NCI-H69 (cell line): Measurements from ENCODE around the gene FOXO6.

ENCODE experiments used
- DNase-seq: peaks from one replicate; lab custom pipeline; 2025; lab: John Stamatoyannopoulos, UW

Gene FOXO6

DNA sequence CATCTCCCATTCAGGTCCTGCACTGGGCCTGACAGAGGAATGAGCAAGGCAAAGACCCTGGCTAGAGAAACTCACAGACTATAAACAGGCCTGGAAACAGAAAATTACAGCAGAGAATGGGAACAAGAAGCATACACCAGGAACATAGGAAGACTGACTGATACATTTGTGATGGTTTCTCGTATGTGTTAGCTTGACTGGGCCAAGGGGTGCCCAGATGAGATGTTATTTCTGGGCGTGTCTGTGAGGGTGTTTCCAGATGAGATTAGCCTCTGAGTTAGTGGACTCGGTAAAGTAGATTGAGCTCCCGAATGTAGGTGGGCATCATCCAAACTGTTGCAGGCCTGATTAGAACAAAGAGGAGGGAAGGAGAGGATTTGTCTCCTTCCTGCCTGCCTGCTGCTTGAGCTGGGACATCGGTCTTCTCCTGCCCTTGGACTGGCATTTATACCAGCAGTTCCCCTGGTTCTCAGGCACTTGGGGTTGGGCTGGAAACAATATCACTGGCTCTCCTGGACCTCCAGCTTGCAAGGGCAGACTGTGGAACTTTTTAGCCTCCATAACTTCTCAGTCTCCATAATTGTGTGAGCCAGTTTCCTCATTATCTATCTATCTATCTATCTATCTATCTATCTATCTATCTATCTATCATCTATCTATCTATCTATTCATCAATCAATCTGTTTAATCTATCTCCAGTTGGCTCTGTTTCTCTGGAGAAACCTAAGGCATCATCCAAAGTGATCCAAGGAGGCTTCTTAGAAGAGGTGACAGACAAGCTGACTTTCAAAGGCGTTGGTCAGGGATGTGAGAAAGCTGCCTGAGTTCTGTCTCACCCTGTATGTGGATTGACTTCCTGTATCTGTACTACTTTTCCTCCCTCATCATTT lies 9.7 kb upstream of the FOXO6 start:
- no peak for DNase-seq

DNA sequence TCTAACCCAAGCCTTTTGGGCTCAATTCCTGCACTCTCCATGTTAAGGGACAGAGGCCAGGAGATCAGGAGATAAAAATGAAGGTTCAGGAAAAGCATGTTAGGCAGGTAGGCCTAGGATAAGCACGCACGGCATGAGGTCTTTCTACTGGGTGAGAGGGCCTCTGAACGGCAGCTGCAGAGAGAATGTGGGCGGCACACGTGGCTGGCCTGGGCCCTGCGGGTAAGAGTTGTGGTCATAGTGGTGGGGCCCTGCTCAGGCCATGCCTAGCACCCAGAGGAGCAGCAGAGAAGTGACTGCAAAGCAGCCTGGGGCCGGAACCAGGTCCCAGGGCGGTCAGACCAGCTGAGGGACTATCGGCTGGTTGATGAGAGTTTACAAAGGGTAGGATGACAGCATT lies 7.5 kb upstream of the FOXO6 start:
- no peak for DNase-seq

DNA sequence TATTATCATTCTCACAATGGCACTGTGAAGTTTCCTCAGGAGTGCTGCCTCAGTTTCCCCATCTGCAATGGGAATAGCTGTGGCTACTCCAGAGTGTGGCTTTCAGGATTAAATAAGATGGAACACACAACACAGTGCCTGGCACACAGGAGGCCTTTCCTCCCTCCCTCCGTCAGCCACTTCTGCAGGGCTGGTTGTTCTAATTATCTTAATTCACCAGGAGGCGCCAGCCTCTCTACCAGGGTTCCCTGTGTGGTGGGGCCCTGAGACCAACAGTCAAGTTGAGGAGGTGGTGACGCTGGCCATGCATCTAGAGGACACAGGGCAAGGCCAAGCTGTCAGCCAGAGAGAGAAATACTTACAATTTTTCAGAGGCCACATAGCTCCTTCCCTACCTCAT lies 6.3 kb upstream of the FOXO6 start:
- DNase-seq = no peak

DNA sequence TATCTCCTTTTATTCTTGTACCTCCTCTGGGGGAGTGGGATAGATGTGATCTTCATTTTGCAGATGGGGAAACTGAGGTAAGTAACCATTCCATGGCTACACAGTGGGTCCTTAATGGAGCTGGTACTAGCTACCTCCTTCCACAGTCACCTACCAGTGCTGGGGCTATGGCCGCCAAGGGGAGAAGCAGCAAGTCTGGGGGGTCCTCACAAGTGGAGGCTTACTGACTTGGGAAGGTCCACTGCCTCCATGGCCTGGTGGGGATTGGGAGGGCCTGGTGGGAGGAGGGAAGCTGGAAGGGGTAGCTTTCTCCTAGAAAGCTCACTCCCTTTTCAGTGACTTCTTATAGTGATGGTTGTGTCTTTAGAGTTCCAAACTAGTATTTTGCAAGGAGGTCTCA lies 5.9 kb upstream of the FOXO6 start:
- DNase-seq = no peak

DNA sequence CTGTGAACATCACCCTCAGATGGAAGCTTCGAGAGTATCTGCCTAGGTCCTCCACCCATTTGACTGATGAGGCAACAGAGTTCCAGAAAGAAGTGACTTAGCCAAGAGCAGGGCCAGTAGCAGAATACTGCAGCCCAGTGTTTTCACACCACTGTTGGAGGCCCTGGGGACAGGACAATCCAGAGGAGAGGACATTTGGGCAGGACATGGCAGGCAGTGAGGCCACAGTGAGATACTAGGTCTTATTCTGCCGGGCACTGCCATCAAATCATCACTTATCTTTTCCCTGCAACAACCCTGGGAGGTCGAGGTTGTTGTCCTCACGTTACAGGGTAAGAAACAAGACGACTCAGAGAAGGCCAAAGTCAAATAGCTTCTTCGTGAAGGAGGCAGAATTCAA lies 5.5 kb upstream of the FOXO6 start:
- DNase-seq = no peak

DNA sequence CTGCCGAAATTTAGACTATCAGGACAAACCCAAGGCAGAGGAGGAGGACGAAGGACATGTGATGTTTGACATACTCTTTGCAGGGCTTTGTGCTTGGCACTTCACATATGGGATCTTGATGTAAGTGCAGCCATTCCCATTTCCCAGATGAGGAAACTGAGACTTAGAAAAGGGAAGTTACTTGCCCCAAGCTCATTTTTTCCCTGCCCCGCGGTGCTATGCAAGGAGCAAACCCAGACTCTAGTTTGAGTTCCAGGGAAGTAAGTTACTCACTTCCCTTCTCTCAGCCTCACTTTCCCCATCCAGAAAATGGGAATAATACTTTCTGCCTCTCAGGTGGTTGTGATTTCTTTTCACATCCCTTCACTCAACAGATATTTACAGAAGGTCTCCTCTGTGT lies 4.5 kb upstream of the FOXO6 start:
- no peak for DNase-seq

DNA sequence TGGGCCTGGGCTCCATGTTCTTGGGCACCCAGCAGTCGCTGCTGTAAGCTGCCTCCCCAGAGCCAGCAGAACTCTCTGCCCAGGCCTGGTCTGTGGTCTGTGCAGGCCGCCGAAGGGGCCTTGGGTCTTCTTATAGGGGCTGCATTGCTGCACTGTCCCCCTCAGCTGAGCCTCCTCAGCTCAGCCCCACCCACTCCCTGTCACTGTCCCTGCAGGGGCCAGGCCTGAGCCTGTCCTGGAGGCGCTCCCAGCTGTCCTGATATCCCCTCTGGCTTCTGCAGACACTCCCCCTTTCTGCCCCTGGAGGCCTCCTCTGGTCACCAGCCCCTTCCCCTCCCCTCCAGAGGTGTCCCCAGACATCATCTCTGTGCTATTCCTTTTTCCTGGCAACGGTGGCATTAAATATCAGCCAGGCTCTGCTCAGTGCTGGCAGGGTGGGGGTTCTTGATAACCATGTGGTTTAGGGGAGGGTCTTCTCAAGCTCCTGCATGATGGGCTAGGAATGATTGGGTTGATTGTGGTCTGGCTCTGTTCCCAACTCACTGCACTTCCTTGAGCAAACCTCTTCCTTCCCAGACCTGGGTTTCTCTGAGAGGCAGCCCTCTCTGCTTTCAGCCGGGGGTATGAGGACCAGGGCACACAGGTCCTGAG lies 3.7 kb upstream of the FOXO6 start:
- peak; percentile 25 for DNase-seq

DNA sequence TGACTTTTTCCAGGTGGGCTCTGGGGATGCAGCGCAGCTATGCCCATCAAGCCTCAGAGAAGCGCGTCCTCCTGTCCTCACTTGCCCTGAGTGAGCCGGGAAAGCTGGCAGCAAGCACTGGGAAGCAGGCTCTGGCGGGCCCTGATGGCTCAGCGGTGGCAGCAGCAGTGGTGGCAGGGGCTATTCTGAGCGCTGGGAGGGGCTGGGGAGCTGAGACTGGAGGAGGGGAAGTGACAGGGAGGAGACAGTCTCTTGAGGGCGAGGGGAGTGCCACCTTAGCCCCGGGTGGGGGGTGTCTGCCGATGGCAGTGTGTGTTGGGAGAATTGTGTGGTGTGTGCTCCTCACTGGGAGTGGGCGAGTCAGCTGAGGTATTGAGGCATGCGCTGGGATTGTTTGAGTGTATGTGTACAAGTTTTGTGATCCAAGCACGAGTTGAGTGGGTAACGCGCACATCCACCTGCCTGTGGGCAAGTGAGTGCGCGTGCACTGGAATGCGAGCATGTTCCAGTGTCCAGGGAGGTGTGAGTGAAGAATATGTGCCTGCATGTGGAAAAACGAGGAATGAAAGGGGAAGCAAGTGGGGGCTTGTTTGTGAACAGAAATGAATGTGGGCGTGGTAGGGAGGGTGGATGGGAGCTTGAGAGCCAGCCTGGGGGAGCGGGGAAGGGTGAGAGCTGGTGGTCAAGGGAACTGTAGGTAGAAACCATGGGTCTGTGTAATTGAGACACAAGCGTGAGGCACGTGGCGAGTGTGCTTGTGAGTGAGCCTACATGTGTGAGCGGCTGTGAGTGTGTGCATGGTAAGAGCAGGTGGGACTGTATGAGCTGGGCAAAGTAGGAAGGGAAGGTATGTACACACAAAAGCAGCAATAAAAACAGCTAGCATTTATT lies 2.9 kb upstream of the FOXO6 start:
- no peak for DNase-seq

DNA sequence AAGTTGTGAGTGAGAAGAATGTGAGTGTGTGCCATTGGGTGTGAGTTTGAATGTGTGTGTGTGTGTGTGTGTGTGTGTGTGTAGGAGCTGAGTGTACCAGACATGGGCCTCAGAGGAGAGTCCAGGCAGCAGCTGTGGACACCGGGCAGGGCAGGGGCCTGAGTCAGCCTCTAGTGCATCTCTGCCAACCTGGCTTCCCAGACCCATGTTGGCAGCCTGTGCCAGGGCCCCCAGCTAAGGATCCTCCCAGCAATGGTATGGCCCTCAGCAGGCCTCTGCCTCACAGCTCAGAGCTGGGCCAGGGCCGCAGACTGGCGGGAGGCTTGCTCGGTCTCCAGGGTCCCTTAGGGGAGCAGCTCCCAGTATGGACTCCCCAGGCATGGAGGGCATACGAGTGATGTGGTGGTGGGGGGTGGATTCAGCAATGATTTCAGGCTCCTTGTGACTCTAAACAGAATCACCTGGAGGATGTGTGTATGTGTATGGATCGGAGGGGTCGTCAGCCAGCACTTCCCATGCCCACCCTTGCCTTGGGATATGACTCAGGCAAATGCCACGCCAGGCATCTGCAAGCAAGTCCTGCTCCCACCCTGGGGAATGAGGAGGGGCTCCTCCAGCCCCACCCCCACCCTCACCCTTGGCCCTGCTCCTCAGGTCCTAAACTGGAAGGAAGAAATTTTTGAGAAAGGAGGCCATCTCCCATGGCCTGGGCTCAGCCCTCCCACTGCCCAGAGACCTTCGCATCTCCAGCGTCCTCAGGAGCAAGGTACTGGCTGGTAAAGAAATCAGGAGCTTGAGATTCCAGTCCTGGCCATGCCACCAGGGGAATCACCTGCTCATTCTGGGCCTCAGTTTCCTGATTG lies 1.8 kb upstream of the FOXO6 start:
- no peak for DNase-seq

DNA sequence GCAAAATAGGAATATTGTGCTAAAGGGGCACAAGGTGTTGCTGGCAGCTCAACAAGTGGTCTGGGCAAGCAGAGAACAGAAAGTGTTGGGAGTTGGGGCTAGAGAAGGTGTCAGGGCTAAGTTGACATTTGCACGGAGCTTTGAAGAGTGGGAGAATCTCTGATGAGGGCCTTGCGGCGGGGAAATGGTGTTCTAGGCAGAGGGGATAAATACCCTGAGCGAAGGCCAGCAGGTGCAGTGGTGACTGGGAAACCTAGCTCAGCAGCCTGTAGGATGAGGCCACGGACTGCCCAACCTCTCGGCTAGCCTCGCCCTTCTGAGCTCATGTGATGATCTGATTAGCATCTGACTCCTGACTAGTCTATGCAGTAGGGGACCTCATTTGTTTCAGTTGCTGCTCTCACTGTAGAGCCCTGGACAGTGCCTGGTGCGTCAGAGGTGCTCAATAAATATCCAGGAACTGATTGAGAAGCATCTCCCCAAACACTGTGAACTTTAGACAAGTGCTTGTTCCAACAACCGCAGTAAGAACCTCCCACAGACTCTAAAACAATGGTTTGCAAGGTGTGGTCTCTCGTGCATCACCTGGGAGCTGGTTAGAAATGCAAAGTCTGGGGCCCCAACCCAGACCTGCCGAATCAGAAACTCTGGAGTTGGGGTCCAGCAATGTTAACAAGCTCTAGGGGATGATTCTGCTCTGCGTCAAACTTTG lies 1.0 kb upstream of the FOXO6 start:
- DNase-seq = peak; percentile 35

DNA sequence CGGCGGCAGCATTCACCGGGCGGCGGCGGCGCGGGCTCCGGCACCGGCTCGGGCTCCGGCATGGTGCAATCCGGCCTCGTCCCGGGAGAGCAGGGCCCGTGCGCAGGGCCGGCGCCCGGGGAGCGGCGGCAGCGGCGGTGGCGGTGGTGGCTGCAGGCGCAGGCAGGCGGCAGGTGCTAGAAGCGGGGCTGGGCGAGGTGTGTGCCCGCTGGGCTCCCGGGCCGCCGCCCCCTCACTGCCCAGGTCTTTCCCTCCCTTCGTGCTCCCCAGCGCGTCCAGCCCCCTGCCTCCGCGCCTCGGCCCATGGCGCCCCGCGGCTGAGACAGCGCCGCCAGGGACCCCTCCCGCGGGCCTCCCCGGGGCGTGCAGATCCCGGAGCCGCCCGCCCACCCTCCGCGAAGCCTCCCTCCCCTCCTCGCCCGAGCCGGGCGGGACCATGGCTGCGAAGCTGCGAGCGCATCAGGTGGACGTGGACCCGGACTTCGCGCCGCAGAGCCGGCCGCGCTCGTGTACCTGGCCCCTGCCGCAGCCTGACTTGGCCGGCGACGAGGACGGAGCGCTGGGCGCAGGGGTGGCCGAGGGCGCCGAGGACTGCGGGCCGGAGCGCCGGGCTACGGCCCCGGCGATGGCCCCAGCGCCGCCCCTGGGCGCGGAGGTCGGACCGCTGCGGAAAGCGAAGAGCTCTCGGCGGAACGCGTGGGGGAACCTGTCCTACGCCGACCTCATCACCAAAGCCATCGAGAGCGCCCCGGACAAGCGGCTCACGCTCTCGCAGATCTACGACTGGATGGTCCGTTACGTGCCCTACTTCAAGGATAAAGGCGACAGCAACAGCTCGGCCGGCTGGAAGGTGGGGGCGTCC lies 492 bp downstream of the FOXO6 start:
- peak; percentile 61 for DNase-seq

DNA sequence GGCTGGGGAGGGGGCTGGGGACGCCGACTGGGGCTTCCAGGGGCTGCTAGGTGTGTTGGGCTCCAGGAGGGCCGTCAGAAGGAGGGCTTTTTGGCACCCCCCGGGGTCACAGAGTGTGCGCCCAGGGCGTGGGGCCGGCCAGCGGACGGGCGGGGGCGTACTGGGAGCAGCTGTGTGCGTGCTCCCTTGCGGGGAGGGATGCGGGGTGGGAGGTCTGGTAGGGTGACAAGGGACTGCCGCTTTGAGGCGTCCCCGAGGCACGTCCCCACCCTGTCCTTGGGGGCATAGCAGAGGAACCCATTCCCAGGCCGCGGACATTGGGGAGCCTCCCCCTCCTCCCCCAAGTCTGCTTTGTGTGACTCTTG lies 1.1 kb downstream of the FOXO6 start:
- peak; percentile 41 for DNase-seq

DNA sequence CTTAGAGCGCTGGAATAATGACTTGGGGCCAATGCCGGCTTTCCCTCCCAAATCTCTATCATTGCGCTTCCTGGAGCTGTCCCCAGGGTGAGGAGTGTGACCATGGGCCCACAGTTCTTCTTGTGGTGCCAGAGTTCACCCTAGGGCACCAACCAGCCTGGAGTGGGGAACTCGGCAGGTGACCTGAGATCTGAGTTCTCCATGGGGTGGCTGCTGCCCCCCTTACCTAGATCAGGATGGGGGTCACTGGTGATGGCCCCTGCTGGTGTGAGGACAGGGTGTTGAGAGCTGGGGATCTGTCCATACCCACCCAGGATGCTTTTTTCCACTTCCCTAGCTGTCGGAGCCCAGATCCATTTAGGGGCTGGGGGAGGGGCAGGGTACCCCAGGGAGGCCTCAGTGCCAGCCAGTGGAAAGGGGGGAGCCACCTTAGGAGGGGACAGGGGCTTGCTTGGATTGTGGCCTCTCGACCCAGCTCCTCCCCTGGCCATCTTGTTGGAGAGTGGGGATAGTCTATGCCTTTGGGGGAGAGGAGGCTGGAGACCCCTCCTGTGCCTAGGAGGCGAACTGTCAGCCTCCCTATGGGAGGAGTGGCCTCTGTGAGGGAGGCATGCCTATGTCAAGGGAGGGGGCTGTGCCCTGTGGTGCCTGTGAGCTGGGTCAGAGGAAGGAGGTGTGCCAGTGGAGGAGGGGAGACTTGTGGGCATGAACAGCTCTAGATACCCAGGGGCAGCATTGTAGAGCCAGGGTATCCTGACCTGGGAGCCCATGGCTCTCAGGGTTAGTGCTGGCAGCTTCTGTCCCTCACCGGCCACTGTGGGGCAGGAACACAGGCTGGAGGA lies 1.7 kb downstream of the FOXO6 start:
- peak; percentile 40 for DNase-seq

DNA sequence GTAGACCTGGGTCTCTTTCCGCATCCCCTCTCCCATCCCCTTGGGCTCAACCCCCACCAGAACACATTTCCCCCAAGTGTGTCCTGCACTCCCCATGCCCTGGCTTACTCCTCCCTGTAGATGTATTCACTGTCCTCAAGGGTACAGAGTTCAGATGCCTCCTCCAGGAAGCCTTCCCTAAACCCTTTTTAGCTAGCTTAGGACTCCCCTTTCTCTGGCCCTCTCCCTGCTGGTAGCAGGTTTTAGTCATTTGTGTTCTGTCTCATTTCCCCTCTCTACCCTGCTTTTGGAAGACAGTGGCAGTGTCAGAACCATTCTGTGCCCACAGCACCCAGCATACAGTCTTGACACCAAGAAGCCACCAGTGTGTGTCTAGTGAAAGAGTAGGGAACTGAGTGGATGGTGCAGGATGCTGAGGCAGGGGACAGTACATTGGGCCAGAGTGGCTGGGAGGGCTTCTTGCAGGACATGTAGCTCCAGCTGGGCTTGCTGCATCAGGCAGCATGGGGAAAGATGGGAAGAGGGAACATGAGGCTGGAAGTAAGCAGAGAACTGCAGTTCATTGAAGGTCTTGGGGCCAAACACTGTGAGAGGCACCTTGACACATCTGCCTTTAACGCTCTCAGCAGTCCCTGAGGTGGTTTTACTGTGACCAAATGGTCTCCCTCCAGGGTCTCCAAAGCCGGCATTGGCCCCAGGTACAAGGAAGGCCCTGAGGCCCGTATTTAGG lies 2.5 kb downstream of the FOXO6 start:
- no peak for DNase-seq

DNA sequence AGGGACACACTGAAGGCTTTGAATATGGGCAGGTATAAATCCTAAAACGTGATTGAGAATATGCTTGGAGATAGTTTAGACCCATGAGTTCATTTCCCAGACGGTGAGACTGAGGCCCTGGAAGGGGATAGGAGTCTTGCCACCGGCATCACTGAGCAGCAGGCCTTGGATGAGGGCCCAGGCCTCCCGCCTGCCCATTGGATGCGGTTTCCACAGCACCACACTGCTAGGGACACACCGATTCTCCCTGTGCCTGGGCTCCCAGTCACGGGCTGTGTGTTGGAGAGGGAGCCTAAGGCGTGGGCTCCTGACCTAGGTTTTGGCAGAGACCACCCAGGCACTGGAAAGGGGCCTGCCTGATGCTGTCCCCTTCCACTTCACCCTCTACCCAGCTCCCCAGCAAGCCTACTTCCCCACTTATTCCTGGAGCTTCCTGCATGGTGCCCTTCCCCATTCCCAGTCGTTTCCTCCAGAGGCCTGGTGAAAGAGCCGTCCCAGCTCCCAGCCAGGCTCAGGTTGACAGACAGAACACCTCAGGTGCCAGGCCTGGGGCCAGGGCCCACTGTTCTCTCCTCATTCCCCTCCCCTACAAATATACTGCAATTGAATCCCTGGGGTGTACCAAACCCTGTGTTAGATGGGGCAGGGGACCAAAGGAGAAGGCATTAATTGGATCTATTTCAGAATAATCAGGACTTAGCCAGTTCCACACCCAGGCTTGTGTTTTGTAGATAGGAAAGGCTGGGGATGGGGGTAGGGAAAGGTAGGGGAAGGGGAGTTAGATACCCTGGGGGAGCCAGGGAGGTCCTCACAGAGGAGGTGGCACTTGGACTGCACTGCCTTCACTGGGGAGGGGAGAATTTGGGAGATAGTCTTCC lies 3.4 kb downstream of the FOXO6 start:
- DNase-seq = peak; percentile 48

DNA sequence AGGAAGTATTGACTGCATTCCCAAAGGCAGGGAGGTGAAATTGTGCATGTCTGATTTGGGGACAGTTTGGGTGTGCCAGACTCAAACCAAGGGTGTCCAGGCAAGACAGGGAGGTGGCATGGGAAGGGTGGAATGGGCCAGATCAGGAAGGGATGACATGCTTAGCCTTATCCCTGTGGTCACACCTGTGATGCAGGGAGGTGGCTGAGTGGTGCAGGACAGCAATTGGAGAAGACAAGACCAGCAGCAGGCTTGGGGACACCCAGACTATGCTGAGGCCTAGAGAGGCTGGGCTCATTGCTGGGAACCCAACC lies 4.0 kb downstream of the FOXO6 start:
- no peak for DNase-seq

DNA sequence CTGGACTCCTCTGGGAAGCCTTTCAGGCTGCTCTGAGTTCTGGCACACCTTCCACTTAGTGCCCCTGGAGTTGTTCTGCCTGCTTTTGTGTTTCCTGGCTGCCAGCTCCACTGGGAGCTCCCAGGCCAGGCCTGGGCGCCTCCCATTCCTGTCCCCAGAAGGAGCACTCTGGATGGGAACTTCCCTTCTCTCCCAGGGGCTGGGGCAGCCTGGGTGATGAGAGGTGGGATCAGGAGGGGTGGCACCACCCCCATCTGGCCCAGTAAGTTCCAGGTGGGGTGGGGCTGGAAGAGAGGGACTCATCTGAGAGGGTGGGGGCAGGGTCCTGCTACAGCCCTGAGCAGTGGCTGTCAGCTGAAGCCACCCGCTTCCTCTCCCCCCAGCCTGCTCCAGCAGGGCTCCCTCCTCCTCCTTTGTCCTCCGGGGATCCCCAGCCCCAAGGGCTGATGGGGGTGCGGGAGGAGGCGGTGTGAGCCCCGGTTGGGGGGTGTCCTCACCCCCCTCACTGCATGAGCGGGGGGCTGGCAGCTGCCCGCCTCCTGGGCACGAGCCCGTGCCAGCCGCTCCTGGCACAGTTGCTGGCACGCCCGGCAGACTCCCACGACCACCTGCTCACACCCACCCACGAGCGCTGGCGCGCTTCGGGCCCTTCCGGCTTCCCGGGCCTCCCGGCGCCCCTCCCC lies 4.7 kb downstream of the FOXO6 start:
- peak; percentile 90 for DNase-seq
